Articular chondrocyte of knee joint (primary cell): ENCODE measurements around the gene SSBP1. TPM values are rescaled to one million over a fixed set of nuclear protein-coding genes. Genes with fewer than 3 reads are reported as not detected.

ENCODE experiments used
- small RNA-seq: library from RNA; depleted of rRNA; stranded (forward); fragments of <200 nt; gene quantifications from one replicate; pipeline ENCODE3, GENCODE V24; 2012
- total RNA-seq: library from RNA; depleted of rRNA; stranded (reverse); fragments of >200 nt; gene quantifications from 2 replicates; pipeline ENCODE4 v1.2.3, GENCODE V29; 2012

The SSBP1 gene, protein sequence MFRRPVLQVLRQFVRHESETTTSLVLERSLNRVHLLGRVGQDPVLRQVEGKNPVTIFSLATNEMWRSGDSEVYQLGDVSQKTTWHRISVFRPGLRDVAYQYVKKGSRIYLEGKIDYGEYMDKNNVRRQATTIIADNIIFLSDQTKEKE
- 121 and 139 TPM in 2 replicates for total RNA-seq

DNA sequence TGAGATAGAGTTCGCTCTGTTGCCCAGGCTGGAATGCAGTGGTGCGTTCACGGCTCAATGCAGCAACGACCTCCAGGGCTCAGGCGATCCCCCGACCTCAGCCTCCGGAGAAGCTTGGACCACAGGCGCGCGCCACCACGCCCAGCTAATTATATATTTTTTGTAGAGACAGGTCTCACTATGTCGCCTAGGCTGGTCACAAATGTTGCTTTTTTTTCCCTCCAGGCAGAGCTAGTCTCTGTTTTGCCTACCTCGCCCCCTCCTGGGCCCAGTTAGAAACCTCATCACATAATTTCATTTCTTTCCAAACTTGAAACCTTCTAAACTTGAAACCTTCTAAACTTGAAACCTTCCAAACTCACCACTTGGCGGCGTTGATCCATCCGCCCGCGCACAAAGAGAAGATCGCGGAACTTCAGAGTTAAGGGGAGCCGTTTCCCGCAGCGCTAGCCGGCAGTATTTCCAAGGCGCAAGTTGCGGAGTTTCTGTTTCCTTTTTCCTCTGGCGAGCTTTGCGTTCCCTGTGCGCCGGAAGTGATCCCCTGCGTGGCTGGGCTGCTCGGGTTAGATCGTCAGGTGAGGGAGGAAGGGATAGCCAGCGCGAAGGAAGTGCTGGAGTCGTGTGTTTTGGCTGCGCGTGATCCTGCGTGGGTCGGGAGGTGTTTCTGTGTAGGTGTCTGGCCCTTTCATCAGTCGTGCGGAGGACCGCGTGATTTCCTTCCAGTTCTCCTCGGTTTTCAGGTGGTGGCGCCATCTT is at the start of gene SSBP1:
Gene SSBP1 (plus strand): TSS at position 523 of the 756 bp plus-strand sequence. CDS start 809 bp downstream, outside the sequence.

DNA sequence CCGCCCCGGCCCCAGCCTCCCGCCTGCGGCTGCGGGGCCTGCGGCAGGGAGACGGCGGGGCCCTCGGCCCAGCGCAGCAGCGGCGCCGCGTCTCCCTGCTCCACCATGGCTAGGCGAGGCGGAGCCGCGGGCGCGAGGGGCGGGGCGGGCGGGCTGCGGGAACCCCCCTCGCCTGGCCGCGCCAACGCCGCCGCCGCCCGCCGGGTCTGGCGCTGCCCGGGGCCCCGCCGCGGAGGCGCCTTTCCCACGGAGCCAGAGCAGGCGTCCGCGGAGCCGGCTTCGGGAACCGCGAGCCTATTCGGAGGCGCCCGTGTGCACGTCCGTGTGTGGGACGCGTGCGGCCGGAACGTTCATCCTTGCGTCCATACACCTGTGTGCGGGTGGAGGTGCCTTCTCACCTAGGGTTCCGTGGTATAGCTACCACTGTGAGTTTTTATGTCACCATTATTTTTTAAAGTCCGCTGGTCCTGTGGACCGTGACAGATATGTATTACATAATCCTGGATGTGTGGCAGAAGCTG is 36.1 kb upstream of the SSBP1 start, which contains the start of gene DENND11:
Gene DENND11 (minus strand): TSS at position 120 of the 521 bp plus-strand sequence. CDS start 13 bp downstream, at position 107.

DNA sequence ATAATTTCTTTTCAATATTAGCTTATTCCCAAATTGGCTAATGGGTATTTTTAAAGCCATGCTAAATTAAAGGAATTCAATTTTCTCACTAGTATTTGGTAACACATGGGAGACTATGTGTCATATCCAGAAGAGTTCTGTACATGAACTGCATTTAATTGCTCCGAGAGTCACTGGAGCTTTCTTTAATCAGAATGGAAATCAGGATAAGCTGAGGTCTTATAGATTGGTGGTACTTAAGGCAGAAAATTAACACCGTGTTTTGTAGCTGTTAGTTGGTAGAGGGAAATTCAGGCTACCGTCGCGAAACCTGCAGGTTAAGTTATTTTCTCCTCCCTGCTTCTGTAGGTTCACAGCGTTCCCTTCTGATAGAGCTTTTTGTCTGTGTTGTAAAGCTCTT is 29.8 kb upstream of the SSBP1 start, which contains the start of gene WEE2:
Gene WEE2 (plus strand): TSS at position 3 of the 400 bp plus-strand sequence. CDS start 406 bp downstream, outside the sequence.

DNA sequence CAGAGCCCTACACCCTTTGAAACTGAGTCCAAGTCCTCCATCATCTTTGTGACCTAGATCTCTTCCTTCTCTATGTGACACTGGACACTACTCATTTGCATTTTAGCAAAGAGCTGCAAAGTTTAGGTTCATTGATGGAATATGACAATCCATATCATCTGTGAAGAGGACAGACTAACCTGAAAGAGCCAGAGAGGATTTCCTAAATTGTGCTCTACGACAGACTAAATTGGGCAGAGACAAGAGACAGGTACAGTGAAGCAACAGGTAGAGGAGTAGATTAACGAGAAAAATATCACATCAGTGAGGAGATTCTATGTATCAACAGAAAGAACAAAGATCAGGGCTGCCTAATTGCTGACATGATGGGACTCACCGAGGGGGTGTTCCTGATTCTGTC is 25.6 kb downstream of the SSBP1 start, which contains the start of gene TAS2R3:
Gene TAS2R3 (plus strand): TSS at position 301 of the 400 bp plus-strand sequence. CDS start 62 bp downstream, at position 363.

DNA sequence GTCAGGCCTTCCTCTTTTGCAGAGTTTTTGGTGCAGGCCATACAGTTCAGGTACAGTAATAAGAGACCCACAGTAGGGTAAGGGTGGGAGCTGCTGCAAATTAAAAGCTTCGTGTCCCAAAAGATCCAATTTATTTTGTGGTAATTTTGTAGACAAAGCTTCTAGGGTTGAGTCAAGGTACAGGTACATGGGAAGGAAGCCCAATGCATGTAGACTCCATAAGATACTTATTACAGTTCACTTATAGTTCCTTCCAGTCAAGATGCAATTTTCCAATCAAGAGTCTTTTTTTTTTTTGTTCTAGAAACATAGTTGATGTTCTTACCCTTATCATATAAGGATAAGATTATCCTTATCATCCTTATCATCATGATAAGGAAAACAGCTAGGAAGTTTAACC is 38.2 kb downstream of the SSBP1 start, which contains the start of gene TAS2R4:
Gene TAS2R4 (plus strand): TSS at position 301 of the 400 bp plus-strand sequence. CDS start 1,815 bp downstream, outside the sequence.

DNA sequence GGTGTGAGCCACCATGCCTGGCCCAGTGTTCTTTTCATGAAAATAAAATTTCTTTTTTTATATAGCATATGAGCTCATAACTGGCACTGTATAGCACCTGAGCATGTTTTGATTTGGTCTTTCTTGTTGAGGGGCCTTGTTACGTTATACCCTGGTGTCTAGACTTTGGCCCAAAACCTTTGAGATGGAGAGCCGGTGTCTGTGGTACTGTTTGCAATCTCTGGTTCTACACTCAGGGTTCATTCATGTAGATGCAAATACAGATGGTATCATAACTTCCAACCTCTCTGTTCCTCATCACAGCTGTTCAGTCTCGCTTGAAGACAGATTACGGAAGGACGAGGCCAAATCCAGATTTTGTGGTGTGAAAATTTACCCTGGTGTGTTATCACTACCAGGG is 51.8 kb downstream of the SSBP1 start, which contains the start of gene TAS2R5:
Gene TAS2R5 (plus strand): TSS at position 301 of the 400 bp plus-strand sequence. CDS start 145 bp downstream, outside the sequence.

Small RNA genes within 50 kb of the gene (small RNA-seq; reads per million reads assigned to genes)
- gene RNU1-82P, result not detected

Other genes starting within 250 kb of the SSBP1 start
- gene AGK, start 186.9 kb upstream of the SSBP1 start, total RNA-seq, result 29.3 and 33.3 TPM in 2 replicates
- 6.9 and 8.4 TPM in 2 replicates for gene DENND11, start 36.2 kb upstream of the SSBP1 start, total RNA-seq
- gene WEE2, start 30.0 kb upstream of the SSBP1 start, total RNA-seq, result not detected in 2 replicates
- 2.9 and 4.1 TPM in 2 replicates for gene TAS2R3, start 25.7 kb downstream of the SSBP1 start, total RNA-seq
- 2.4 and 3.8 TPM in 2 replicates for gene TAS2R4, start 38.3 kb downstream of the SSBP1 start, total RNA-seq
- 1.9 and 2.6 TPM in 2 replicates for gene TAS2R5, start 51.9 kb downstream of the SSBP1 start, total RNA-seq
- not detected in 2 replicates for gene PRSS37, start 103.1 kb downstream of the SSBP1 start, total RNA-seq
- 0.11 and 0.13 TPM in 2 replicates for gene OR9A4, start 178.0 kb downstream of the SSBP1 start, total RNA-seq
- not detected in 2 replicates for gene CLEC5A, start 208.6 kb downstream of the SSBP1 start, total RNA-seq
- gene TAS2R38, start 235.4 kb downstream of the SSBP1 start, total RNA-seq, result not detected in 2 replicates